ENCODE results near the gene RASAL1. TPM values are rescaled to one million over a fixed set of nuclear protein-coding genes. Genes with fewer than 3 reads are reported as not detected.

Gene RASAL1
- total RNA-seq, 1 experiment from 2014 or later, result 85.9 TPM

DNA sequence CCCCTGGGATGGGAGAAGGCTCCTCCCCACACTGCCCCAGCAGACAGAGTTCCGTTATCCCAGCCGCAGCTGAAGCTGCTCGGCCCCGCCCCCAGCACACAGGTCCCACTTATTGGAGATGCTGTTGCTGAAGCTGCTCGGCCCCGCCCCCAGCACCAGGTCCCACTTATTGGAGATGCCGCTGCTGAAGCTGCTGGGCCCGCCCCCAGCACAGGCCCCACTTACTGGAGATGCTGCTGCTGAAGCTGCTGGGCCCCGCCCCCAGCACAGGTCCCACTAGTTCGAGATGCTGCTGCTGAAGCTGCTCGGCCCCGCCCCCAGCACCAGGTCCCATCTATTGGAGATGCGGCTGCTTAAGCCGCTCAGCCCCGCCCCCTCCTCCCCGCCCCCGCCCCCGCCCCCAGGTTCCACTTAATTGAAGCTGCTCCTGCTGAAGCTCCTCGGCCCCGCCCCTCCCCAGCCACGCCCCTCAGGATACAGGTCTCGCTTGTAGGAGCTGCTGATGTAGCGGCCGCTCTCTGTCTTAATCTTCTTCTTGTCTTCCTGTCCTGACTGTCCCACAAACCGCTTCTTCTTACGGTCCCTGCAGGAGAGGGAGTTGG lies 26.0 kb upstream of the RASAL1 start:
- Mint-ChIP-seq H3K27me3 (ENCODE audit: unreplicated experiment) (no peaks in the 10 kb centered on the region), H3K4me1 (ENCODE audit: low read depth, unreplicated experiment) (no peaks in the 10 kb centered on the region), H3K4me3 (ENCODE audit: low read depth, unreplicated experiment) (no peak overlapping the region), H3K36me3 (ENCODE audit: insufficient read depth, unreplicated experiment) (peaks cover 69% of the 10 kb centered on the region), H3K9me3 (ENCODE audit: low read depth, unreplicated experiment) (no peaks in the 10 kb centered on the region), H3K27ac (ENCODE audit: unreplicated experiment) (no peak overlapping the region)
- no peak for DNase-seq
- CTCF ChIA-PET, result no interaction called here
- intact Hi-C loops (cut with micrococcal nuclease; ENCODE audit: unreplicated experiment), result no loop called here
- no TSS peak for BruUV-seq (replicated peaks)
- TF ChIP-seq, protein P1, sequence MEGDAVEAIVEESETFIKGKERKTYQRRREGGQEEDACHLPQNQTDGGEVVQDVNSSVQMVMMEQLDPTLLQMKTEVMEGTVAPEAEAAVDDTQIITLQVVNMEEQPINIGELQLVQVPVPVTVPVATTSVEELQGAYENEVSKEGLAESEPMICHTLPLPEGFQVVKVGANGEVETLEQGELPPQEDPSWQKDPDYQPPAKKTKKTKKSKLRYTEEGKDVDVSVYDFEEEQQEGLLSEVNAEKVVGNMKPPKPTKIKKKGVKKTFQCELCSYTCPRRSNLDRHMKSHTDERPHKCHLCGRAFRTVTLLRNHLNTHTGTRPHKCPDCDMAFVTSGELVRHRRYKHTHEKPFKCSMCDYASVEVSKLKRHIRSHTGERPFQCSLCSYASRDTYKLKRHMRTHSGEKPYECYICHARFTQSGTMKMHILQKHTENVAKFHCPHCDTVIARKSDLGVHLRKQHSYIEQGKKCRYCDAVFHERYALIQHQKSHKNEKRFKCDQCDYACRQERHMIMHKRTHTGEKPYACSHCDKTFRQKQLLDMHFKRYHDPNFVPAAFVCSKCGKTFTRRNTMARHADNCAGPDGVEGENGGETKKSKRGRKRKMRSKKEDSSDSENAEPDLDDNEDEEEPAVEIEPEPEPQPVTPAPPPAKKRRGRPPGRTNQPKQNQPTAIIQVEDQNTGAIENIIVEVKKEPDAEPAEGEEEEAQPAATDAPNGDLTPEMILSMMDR (IDR thresholded peaks at IDR 0.05; ENCODE audit: unreplicated experiment), result no peak

DNA sequence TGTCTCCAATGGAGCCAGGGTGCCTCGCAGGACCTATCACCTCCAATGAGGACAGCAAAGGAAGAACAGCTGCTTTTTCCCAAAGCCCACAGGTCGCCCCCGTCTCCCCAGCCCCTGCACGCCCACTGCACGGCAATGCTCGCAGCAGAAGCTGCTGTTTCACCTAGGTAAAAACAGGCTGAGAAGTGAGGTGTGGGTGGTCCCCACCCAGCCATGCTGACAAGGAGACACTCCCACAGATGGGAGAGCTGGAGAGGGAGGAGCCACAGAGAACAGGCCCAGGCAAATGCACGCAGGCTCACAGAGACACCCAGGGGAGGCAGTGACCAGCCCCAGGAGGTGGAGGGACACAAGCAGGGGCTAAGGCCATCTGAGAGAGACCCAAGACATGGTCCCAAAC lies 24.4 kb upstream of the RASAL1 start:
- no peak overlapping the region for H3K27ac Mint-ChIP-seq (ENCODE audit: unreplicated experiment)
- DNase-seq, result no peak
- peaks cover 60% of the 10 kb centered on the region for H3K36me3 Mint-ChIP-seq (ENCODE audit: insufficient read depth, unreplicated experiment)
- TF ChIP-seq, protein P1 (IDR thresholded peaks at IDR 0.05; ENCODE audit: unreplicated experiment), result no peak
- intact Hi-C loops (cut with micrococcal nuclease; ENCODE audit: unreplicated experiment), result no loop called here
- H3K9me3 Mint-ChIP-seq (ENCODE audit: low read depth, unreplicated experiment), result no peaks in the 10 kb centered on the region
- BruUV-seq (replicated peaks), result no TSS peak
- H3K4me3 Mint-ChIP-seq (ENCODE audit: low read depth, unreplicated experiment), result no peak overlapping the region
- H3K4me1 Mint-ChIP-seq (ENCODE audit: low read depth, unreplicated experiment), result no peaks in the 10 kb centered on the region
- CTCF ChIA-PET, result interaction anchor here (0.5 kb wide), 1 partner anchor 857 kb away, joined by 4 read pairs; no protein-coding TSS in a partner anchor
- no peaks in the 10 kb centered on the region for H3K27me3 Mint-ChIP-seq (ENCODE audit: unreplicated experiment)

DNA sequence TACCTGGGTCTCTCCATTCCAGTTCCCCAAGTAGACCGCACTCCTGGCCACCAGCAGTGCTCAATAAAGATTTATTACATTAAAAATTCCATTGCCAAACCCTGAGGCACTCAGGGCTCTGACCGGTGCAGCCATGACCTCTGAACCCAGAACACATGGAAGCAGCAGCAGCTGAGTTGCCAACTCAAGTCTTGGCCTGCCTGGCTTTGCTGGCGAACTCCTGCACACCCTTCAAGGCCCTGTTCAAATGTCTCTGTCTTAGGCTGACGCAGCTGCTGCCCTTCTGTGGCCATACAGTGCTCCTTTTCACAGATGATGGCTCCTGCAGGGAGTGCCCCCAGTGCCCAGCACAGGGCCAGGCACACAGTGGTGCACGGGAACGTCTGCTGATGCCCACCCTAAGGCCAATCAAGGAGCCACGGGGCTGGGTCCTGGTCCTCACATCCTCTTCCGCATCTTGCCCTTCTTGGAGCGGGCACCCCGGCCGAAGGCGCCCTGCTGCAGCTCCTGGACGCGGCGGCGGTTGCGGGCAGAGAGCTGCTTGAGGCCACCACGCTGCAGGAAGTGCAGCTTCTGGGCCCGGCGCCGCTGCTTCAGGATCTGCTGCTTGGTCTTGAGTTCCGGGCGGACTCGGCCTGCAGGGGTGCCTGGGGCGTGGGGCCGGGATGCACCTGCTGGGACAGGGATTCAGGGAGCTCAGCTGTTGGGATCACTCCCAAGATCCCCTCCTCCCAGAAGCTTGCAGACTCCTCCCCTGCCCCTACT lies 23.1 kb upstream of the RASAL1 start:
- Mint-ChIP-seq H3K9me3 (ENCODE audit: low read depth, unreplicated experiment) (no peaks in the 10 kb centered on the region), H3K27me3 (ENCODE audit: unreplicated experiment) (no peaks in the 10 kb centered on the region), H3K27ac (ENCODE audit: unreplicated experiment) (no peak overlapping the region), H3K4me1 (ENCODE audit: low read depth, unreplicated experiment) (no peaks in the 10 kb centered on the region), H3K36me3 (ENCODE audit: insufficient read depth, unreplicated experiment) (peaks cover 49% of the 10 kb centered on the region), H3K4me3 (ENCODE audit: low read depth, unreplicated experiment) (no peak overlapping the region)
- intact Hi-C loops (cut with micrococcal nuclease; ENCODE audit: unreplicated experiment), result no loop called here
- CTCF ChIA-PET, result no interaction called here
- no peak for DNase-seq
- TF ChIP-seq, protein P1 (IDR thresholded peaks at IDR 0.05; ENCODE audit: unreplicated experiment), result no peak
- BruUV-seq (replicated peaks), result TSS peak; percentile 57

DNA sequence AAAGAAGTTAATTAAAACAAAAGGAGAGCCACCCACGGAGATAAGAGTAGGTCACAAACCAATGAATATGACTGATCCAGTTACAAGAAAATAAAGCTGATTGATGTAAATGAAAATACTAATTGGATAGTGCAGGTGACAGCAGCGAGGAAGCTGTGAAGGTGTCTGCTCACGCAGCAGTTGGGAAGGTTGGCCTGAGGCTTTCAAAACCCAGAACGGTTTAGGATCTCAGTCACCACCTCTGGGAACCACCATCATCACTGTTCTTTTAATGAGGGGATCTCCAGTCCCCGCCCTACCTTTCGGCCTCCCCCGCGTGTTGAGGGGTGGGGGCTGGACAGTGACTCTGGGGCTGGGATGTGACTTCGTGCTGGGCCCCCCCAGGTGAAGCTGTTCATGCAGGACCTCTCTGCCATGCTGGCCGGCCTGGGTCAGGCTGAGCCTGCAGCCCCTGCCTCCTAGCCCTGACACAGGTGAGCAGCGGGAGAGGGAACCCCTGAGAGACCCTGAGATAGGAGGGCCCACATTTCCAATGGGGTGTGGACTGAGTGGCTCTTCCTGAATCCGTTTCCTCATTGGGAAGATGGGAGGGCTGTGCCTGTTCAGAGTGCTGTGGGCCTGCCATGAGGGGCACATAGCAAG lies 21.8 kb upstream of the RASAL1 start:
- TF ChIP-seq, protein P1 (IDR thresholded peaks at IDR 0.05; ENCODE audit: unreplicated experiment), result no peak
- Mint-ChIP-seq H3K27me3 (ENCODE audit: unreplicated experiment) (no peaks in the 10 kb centered on the region), H3K9me3 (ENCODE audit: low read depth, unreplicated experiment) (no peaks in the 10 kb centered on the region), H3K4me3 (ENCODE audit: low read depth, unreplicated experiment) (no peak overlapping the region), H3K27ac (ENCODE audit: unreplicated experiment) (no peak overlapping the region), H3K4me1 (ENCODE audit: low read depth, unreplicated experiment) (peaks cover 11% of the 10 kb centered on the region), H3K36me3 (ENCODE audit: insufficient read depth, unreplicated experiment) (peaks cover 49% of the 10 kb centered on the region)
- intact Hi-C loops (cut with micrococcal nuclease; ENCODE audit: unreplicated experiment), result no loop called here
- no peak for DNase-seq
- BruUV-seq (replicated peaks), result no TSS peak
- CTCF ChIA-PET, result no interaction called here
